HG03469 (cell line): ENCODE results near the gene LCE3B.

Experiments
- ATAC-seq: cut with Tn5 transposase; IDR thresholded peaks from one replicate; pipeline ENCODE4 v1.9.1; 2021; ENCODE audit warnings: mild to moderate bottlenecking, moderate library complexity, moderate number of reproducible peaks; ENCODE audit not compliant: unreplicated experiment

LCE3B gene

GRCh38 chr1:152657677-152658076 lies 44.1 kb downstream of the LCE3B start:
- ATAC-seq = no peak

- no peak for ATAC-seq
Measured at GRCh38 chr1:152658649-152659048, 45.0 kb downstream of the LCE3B start.

- no peak for ATAC-seq
Measured at GRCh38 chr1:152663098-152663497, 49.5 kb downstream of the LCE3B start, which contains the start of gene LCE2D. Gene LCE2D (plus strand): TSS chr1:152663380. CDS start chr1:152664106, 726 bp downstream.
